Measurements from ENCODE around the gene TEKT4.
"Not testable (repeated sequence)": the region's sequence is repeated elsewhere in the genome, so short reads cannot be mapped to it uniquely, and the experiment has no call there.

Gene TEKT4

GRCh38 chr2:94871226-94872087, at the start of gene TEKT4:
Gene TEKT4, plus strand, starts transcription at chr2:94871430. Its CDS starts 150 bp downstream, at chr2:94871580.
- no peak for DNase-seq (ENCODE audit: low spot score)

- not testable (repeated sequence) for DNase-seq (ENCODE audit: low spot score)
These were observed 32.0 kb upstream of the TEKT4 start for GRCh38 chr2:94839224-94839623.

- not testable (repeated sequence) for DNase-seq (ENCODE audit: low spot score)
These were observed 14.4 kb upstream of the TEKT4 start for GRCh38 chr2:94856856-94857255.

- not testable (repeated sequence) for DNase-seq (ENCODE audit: low spot score)
These were observed 13.7 kb upstream of the TEKT4 start for GRCh38 chr2:94857367-94858162.

- DNase-seq (ENCODE audit: low spot score) = not testable (repeated sequence)
These were observed 12.9 kb upstream of the TEKT4 start for GRCh38 chr2:94858163-94858888.

- DNase-seq (ENCODE audit: low spot score) = no peak
These were observed 9.7 kb upstream of the TEKT4 start for GRCh38 chr2:94861308-94862152.

- DNase-seq (ENCODE audit: low spot score) = not testable (repeated sequence)
These were observed 8.3 kb upstream of the TEKT4 start for GRCh38 chr2:94862903-94863302.

GRCh38 chr2:94869131-94869530, 2.1 kb upstream of the TEKT4 start:
- no peak for DNase-seq (ENCODE audit: low spot score)

GRCh38 chr2:94869552-94870439, 1.4 kb upstream of the TEKT4 start:
- DNase-seq (ENCODE audit: low spot score) = no peak

GRCh38 chr2:94870440-94871225, 597 bp upstream of the TEKT4 start:
- no peak for DNase-seq (ENCODE audit: low spot score)

- DNase-seq (ENCODE audit: low spot score) = no peak
These were observed 923 bp downstream of the TEKT4 start for GRCh38 chr2:94872088-94872618.

- DNase-seq (ENCODE audit: low spot score) = no peak
These were observed 1.6 kb downstream of the TEKT4 start for GRCh38 chr2:94872676-94873361.

GRCh38 chr2:94873362-94874276, 2.4 kb downstream of the TEKT4 start:
- no peak for DNase-seq (ENCODE audit: low spot score)

- DNase-seq (ENCODE audit: low spot score) = peak; percentile 74
These were observed 3.2 kb downstream of the TEKT4 start for GRCh38 chr2:94874277-94874997.

- DNase-seq (ENCODE audit: low spot score) = no peak
These were observed 4.0 kb downstream of the TEKT4 start for GRCh38 chr2:94875064-94875819.

Data from germinal center (tissue), 1 donor.